Hypothalamus (tissue), 51 donors: Measurements from ENCODE around the gene PDE6B.
A peak's percentile ranks its signal among the peaks of the same experiment; 100 is the strongest.
"Not testable (repeated sequence)": the region's sequence is repeated elsewhere in the genome, so short reads cannot be mapped to it uniquely, and the experiment has no call there.

ENCODE experiments used
- DNase-seq, 51 donors: peaks; one replicate each; lab custom pipeline; 2025; lab: John Stamatoyannopoulos, UW

The PDE6B gene

GRCh38 chr4:680928-681645, 55.7 kb downstream of the PDE6B start:
- peak in 11 of 51 donors; percentile 10 to 47 (median 28) for DNase-seq

DNA sequence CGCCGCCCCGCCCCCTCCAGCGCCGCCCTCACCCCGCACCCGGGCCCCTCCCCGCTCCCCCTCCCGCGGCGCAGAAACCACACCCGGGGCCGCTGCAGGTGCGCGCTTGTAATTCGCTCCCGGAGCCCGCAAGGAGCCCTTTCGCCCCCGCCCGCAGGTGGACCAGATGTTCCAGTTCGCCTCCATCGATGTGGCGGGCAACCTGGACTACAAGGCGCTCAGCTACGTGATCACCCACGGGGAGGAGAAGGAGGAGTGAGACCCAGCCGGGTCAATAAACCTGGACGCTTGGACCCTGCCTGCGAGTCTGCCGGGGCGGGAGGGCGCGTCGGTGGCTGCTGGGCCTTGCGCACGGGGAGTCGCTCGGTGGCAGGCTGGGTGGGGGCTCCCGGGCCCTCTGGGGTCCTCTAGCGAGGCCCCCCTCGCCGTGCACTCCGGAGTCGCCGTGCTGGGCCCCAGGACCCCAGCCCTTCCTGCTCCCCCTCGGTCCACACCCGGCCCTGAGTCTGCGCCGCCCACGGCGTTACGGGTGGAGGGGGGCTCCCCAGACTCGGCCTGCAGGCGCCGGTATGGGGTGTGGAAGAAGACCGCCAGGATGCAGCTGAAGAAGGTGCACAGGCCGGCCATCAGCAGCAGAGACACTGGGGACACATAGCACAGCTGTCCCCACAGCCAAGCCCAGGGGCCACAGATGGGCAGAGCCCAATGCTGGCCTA, 56.5 kb downstream of the PDE6B start:
- no peak for DNase-seq

DNA sequence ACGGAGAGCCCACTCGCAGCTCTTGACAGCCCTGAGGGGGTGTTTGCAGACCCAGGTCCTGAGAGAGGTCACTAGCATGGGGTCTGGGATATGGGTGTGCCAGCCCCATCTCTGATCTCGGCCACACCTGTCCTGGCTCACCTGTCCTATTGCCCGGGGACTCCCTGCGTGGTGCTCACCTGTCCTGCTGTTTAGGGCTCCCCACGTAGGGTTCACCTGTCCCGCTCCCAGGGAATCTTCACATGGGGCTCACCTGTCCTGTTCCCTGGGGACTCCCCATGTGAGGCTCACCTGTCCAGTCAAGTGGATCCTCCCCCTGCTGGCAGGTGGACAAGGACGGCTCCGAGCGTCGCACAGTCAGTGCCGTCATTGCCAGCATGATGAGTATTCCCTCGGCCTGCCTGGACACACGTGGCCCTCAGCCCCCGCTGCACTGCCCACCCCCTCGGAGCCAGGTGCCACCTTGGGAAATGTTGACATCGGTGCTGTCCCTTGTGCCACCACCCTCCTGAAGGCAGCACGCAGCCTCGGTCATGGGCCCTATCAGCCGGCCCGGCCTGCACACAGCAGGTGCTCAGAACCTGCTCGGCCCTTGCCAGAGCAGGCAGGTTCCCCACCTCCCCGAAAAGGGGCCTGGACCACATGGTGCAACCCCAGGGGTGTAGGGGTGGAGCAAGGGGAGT, 57.3 kb downstream of the PDE6B start:
- no peak for DNase-seq

- DNase-seq: no peak
These were observed 58.0 kb downstream of the PDE6B start for GRCh38 chr4:683247-683897.

DNA sequence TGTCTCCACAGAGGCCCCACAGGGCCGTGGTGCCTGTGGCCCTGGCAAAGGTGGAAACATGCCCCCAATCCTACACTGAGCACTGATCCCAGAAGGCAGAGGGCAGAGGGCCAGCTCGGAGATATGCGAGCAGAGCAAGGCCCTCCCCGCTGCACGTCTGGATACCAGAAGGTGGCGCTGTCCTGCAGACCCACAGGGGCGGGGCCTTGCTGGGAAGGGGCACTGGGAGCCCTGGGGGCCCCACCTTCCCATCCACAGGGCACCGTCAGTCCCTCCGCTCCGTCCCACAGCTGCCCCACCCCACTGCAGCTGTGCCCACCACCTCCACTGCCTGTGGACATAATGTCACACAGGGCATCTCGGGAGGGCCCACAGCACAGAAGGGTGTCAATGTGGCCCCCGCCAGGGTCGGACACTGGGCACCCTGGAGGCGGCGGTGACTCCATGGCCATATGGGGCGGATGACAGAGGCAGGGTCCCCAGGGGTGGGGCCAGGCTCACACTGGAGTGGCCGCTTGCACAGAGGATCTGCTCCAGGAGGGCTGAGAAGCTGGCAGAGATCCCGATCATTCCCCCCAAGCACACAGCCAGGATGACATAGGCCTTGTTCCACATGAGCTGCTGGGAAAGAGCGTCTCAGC, 58.7 kb downstream of the PDE6B start:
- DNase-seq: peak in 33 of 51 donors; percentile 17 to 79 (median 46)

DNA sequence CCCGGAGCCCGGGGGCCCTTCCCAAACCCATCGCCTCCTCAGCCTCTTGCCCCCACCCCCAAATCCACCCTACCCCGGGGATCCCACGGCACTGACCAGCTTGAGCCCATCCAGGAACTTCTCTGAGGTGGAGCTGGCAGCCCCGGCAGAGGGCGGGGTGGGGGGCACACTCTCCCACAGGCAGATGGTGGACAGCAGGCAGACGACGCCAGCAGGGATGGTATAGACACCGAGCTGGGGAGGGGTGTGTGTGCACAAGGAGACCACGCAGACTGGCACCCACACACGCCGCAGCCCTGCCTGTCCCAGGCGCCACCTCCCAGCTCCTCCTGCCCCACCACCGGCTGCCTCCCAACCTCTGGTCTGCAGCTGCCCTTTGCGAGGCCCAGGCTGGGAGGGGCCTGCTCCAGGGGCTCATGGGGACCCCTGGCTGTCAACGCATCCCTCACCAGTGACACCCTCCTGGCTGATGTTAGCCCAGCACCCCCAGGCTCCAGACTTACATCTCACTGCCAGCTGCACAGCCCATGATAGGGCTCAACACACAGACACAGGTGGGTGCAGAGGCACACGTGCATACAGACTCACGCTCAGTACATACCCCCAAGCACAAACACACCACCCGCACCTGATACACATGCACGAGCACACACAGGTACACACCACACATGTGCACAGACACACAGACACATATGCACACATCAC, 59.4 kb downstream of the PDE6B start:
- DNase-seq: no peak

- no peak for DNase-seq
These were observed 60.5 kb downstream of the PDE6B start for GRCh38 chr4:685679-686412.

- no peak for DNase-seq
These were observed 61.2 kb downstream of the PDE6B start for GRCh38 chr4:686413-687040.

- peak in 3 of 51 donors; percentile 18 to 43 (median 37) for DNase-seq
These were observed 61.9 kb downstream of the PDE6B start for GRCh38 chr4:687048-687970.

DNA sequence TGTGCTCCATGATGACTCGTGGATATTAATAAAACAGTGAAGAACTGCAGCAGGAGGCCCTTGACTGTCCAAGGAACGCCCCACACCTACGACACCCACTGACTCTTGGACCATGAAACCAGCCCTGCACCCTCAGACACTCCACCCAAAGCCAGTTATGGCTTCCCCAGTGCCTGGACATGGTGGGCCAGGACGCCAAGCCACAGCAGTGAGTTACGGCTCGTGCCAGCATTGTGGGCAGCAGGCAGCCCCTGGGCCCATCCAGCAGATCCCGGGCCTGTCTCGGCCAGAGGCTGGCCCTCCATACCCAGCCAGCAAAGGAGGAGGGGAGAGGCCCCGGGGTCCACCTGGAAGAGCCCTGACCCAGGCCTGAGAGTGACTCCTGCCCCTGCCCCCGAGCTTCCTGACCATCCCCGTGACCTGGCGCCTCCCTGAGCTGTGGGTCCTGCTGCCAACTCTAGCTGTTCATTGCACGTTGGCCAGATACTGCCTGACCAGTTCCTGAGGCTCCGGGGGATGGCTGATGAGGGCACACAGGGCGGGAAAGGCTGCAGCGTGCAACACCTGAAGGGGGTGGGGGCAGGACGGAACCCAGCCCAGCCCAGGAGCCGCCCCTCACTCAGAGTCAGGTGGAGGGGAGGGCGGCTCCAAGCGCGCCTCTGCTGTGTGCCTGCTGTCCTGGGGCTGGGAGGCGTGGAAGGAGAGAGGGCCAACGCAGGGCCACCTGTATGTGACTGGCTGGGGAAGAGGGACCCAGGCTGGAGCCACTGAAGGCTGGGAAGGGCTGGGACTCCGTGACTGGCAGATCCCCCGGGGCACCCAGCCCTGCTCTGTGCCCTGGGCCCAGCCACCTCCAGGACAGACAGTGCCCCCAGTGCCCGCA, 62.8 kb downstream of the PDE6B start:
- DNase-seq: no peak

GRCh38 chr4:688854-689681, 63.7 kb downstream of the PDE6B start, which contains the start of gene SLC49A3:
Gene SLC49A3 (minus strand): TSS chr4:689151. CDS start chr4:689127, 24 bp downstream.
- DNase-seq: no peak

DNA sequence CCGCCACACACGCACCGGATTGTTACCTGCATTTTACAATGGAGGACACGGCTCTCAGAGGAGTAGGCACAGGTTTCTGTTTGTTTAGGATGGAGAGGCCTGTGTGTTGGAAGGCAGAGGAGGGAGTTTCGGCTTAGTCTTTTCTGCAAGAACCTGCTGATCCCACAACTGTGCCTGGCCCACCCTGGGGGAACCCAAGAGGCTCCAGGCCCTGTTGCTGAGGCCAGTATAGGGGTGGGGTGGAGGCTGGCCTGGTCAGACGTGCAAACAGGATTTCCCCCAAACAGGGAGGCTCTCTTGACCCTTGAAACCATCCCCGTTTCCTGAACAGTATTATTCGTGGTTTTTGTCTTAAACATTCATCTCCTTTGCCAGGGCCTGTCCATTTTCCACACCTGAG, 64.3 kb downstream of the PDE6B start:
- no peak for DNase-seq

- no peak for DNase-seq
These were observed 67.6 kb downstream of the PDE6B start for GRCh38 chr4:692771-693554.

DNA sequence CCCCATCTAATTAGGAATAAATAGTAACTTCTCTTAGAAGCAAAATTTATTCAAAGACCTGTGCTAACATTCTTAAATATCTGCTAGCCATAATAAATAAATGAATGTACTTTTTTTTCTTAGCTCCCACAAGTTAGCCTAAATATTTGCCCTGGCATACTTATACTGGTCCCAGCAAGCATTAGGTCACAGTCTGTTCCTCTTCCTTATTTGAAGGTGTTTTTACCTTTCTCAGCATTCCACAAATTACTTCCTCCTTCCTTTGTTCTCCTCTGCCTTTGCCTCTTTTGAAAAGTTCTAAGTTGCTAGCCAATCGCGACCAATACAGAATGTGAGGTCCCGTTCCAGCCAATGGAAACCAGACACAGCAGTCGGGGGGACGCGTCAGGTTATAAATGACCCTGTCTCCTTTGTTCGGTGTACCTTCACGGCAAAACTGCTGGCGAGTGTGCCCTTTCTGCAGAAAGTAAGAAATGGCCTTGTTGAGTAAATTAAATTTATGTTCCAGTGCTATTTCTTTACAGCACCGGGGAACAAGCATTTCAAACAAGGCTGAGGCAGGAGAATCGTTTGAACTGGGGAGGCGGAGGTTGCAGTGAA, 69.1 kb downstream of the PDE6B start:
- not testable (repeated sequence) for DNase-seq
